GM12878 (cell line): ENCODE data around the gene AXIN1. TPM values are rescaled to one million over a fixed set of nuclear protein-coding genes. Genes with fewer than 3 reads are reported as not detected.

Experiments
- ATAC-seq: fragments of 200-7000 bp; cut with Tn5 transposase; 3 replicates; pipeline ENCODE4 v1.9.1; 2020; ENCODE audit warnings: mild to moderate bottlenecking, moderate library complexity
- BruUV-seq: library from RNA; stranded (reverse); fragments of 400-500 nt; replicated peaks from 2 replicates; lab custom pipeline; 2021; lab: Mats Ljungman, UMichigan
- CTCF ChIA-PET: fragments of 300-600 bp; sonication (Branson Sonifier 250); formaldehyde crosslinking; extraction: SDS; loops from one replicate; lab custom pipeline; 2021; ENCODE audit warnings: inconsistent platforms; lab: Yijun Ruan, JAX
- POLR2A ChIA-PET: fragments of 350-600 bp; formaldehyde crosslinking; extraction: SDS; loops from one replicate; lab custom pipeline; 2021; ENCODE audit warnings: inconsistent platforms; lab: Charles Lee
- RAD21 ChIA-PET: fragments of 300-600 bp; sonication (Branson Sonifier 250); formaldehyde crosslinking; loops from one replicate; lab custom pipeline; 2023; ENCODE audit warnings: antibody characterized with exemption; ENCODE audit not compliant: unreplicated experiment; lab: Charles Lee
- SMC1A ChIA-PET: fragments of 300-600 bp; sonication (Branson Sonifier 250); formaldehyde crosslinking; loops from one replicate; lab custom pipeline; 2023; ENCODE audit not compliant: unreplicated experiment, uncharacterized antibody; lab: Charles Lee
- DNase-seq: peaks from one replicate; pipeline ENCODE4 v3.0.0-alpha.2; 2011; ENCODE audit warnings: low read depth, low spot score
- FAIRE-seq: peaks from 3 replicates; lab custom pipeline; 2011; peaks lifted over from hg19 to GRCh38; lab: Jason Lieb, UNC
- H2AFZ ChIP-seq: 2 replicates; pipeline ENCODE4 v1.6.0; 2011; ENCODE audit warnings: low read depth, low read length, control low read depth; ENCODE audit not compliant: control insufficient read depth
- H3K27ac ChIP-seq: 2 replicates; pipeline ENCODE4 v1.5.1; 2011; ENCODE audit warnings: control low read depth; ENCODE audit not compliant: control insufficient read depth, insufficient read depth
- H3K27me3 ChIP-seq, 2 experiments: replicated peaks in 1 of 2; 2 replicates each; pipeline versions ENCODE4 v1.6.0 to v1.6.1; 2011; ENCODE audit warnings: low read length in 1 of 2; ENCODE audit not compliant: control insufficient read depth in 2 of 2, insufficient read depth in 2 of 2
- H3K36me3 ChIP-seq, 2 experiments: 2 replicates each; pipeline ENCODE4 v1.5.1; 2011; ENCODE audit warnings: low read length in 1 of 2; ENCODE audit not compliant: control insufficient read depth in 2 of 2, insufficient read depth in 2 of 2
- H3K4me1 ChIP-seq: 2 replicates; pipeline ENCODE4 v1.6.1; 2011; ENCODE audit warnings: mild to moderate bottlenecking, low read length, moderate library complexity, mixed read lengths; ENCODE audit not compliant: control insufficient read depth, insufficient read depth
- H3K4me2 ChIP-seq: 2 replicates; pipeline ENCODE4 v1.6.0; 2011; ENCODE audit warnings: control low read depth; ENCODE audit not compliant: control insufficient read depth, insufficient read depth
- H3K4me3 ChIP-seq: fragments of 200-600 bp; sonication (generic); 2 replicates; pipeline ENCODE4 v1.5.1; 2016
- H3K79me2 ChIP-seq: 2 replicates; pipeline ENCODE4 v1.6.0; 2011; ENCODE audit warnings: low read length; ENCODE audit not compliant: control insufficient read depth, insufficient read depth
- H3K9ac ChIP-seq: 2 replicates; pipeline ENCODE4 v1.8.0; 2011; ENCODE audit warnings: low read length, control low read depth, mixed read lengths; ENCODE audit not compliant: control insufficient read depth, insufficient read depth
- H3K9me3 ChIP-seq: replicated peaks from 3 replicates; pipeline ENCODE4 v1.5.1; 2011; ENCODE audit warnings: mild to moderate bottlenecking, low read length; ENCODE audit not compliant: control insufficient read depth, insufficient read depth
- H4K20me1 ChIP-seq: 2 replicates; pipeline ENCODE4 v1.6.0; 2011; ENCODE audit not compliant: control insufficient read depth, insufficient read depth
- ATF7 ChIP-seq: fragments of 450-650 bp; IDR thresholded peaks from 2 replicates; pipeline ENCODE4 v1.6.1; 2016; ENCODE audit warnings: low read depth, mild to moderate bottlenecking
- FOS ChIP-seq: IDR thresholded peaks from 3 replicates; pipeline ENCODE4 v1.6.1; 2011; ENCODE audit warnings: borderline replicate concordance; ENCODE audit not compliant: insufficient read length; ENCODE audit errors: extremely low read depth
- HDAC6 ChIP-seq: fragments of 200-600 bp; sonication (generic); IDR thresholded peaks from one replicate; pipeline ENCODE4 v1.8.0; 2017; ENCODE audit warnings: antibody characterized with exemption; ENCODE audit not compliant: unreplicated experiment
- IRF4 ChIP-seq: IDR thresholded peaks from 2 replicates; pipeline ENCODE4 v1.6.1; 2011; ENCODE audit warnings: low read depth, low read length
- MYC ChIP-seq: IDR thresholded peaks from 2 replicates; pipeline ENCODE4 v1.6.1; 2011; ENCODE audit warnings: mild to moderate bottlenecking, low read length, moderate library complexity, inconsistent platforms; ENCODE audit not compliant: insufficient read depth, insufficient replicate concordance, insufficient read length, severe bottlenecking
- PML ChIP-seq: IDR thresholded peaks from 2 replicates; pipeline ENCODE4 v1.6.1; 2012; ENCODE audit warnings: low read length, inconsistent platforms
- POLR2AphosphoS5 ChIP-seq: IDR thresholded peaks from 2 replicates; pipeline ENCODE4 v1.6.1; 2011; ENCODE audit warnings: mild to moderate bottlenecking, low read length, inconsistent platforms
- RBBP5 ChIP-seq: fragments of 200-600 bp; sonication (generic); conservative IDR thresholded peaks from 2 replicates; pipeline ENCODE4 v1.6.1; 2016
- RELA ChIP-seq: fragments of 450-650 bp; IDR thresholded peaks from 2 replicates; pipeline ENCODE4 v1.8.0; 2014; ENCODE audit warnings: borderline replicate concordance; ENCODE audit not compliant: partially characterized antibody
- SIX5 ChIP-seq: IDR thresholded peaks from 2 replicates; pipeline ENCODE4 v1.6.1; 2011; ENCODE audit warnings: mild to moderate bottlenecking, low read depth, low read length, moderate library complexity; ENCODE audit not compliant: severe bottlenecking
- TAF1 ChIP-seq: IDR thresholded peaks from 2 replicates; pipeline ENCODE4 v1.6.1; 2011; ENCODE audit warnings: mild to moderate bottlenecking, low read depth, low read length, borderline replicate concordance
- WGBS: methylation state at CpG from one replicate; pipeline ENCODE4 v1.1.6; 2016; ENCODE audit warnings: low lambda C conversion rate; ENCODE audit not compliant: insufficient replicate concordance, insufficient coverage; ENCODE audit errors: missing lambda C conversion rate; 5-methylcytosine and 5-hydroxymethylcytosine counted together
- in situ Hi-C: fragments of 300-500 bp; cut with MboI; formaldehyde crosslinking; loops from 9 replicates; pipeline ENCODE4 v1.14.3; 2018; ENCODE audit warnings: mixed read lengths
- intact Hi-C: fragments of 100-400 bp; cut with micrococcal nuclease; formaldehyde crosslinking; loops from one replicate; pipeline ENCODE4 v1.14.2; 2022; ENCODE audit not compliant: unreplicated experiment
- polyA plus RNA-seq, 11 experiments: library from polyadenylated mRNA; depleted of rRNA in 4 of 11; unstranded in 6 of 11; stranded (reverse) in 5 of 11; fragments of >200 nt; fragmentation: Nextera tagmentation in 4 of 11; fragmentation: Illumina TruSeq in 1 of 11; extraction: Ambion mirVana in 4 of 11; extraction: Trizol in 1 of 11; gene quantifications; 1 replicate in 1 of 11; 2 replicates in 10 of 11; pipeline versions ENCODE4 v1.2.1 to v1.2.3, GENCODE V29; 2011 to 2016; ENCODE audit warnings: inconsistent platforms in 2 of 11, missing spikeins in 2 of 11, low read depth in 1 of 11
- total RNA-seq, 4 experiments: library from RNA; depleted of rRNA in 3 of 4; stranded (reverse); fragments of >200 nt in 3 of 4; fragmentation: Illumina TruSeq in 1 of 4; extraction: Trizol in 1 of 4; gene quantifications; 2 replicates each; pipeline versions ENCODE4 v1.2.1 to v1.2.3, GENCODE V29; 2013 to 2021
- TF ChIP-seq, protein P1 (sequence below): fragments of 450-650 bp; formaldehyde crosslinking; IDR thresholded peaks from 2 replicates; pipeline ENCODE4 v1.4.0; 2022; ENCODE audit warnings: mild to moderate bottlenecking, moderate library complexity
- TF ChIP-seq, protein P2 (sequence below): fragments of 450-650 bp; formaldehyde crosslinking; IDR thresholded peaks from 2 replicates; pipeline ENCODE4 v1.5.0; 2022; ENCODE audit warnings: mild to moderate bottlenecking, missing genetic modification characterization
- TF ChIP-seq, protein P3 (sequence below): IDR thresholded peaks from 2 replicates; pipeline ENCODE4 v1.6.1; 2012; ENCODE audit warnings: low read depth, low read length, improper control_type of control experiment

AXIN1 gene
- total and polyA plus RNA-seq, 10 of the 15 experiments (the other 5 are each of a cell fraction or from before 2014, with no cell fraction given) = 0.26 to 27.1 (median 7.7) TPM

DNA sequence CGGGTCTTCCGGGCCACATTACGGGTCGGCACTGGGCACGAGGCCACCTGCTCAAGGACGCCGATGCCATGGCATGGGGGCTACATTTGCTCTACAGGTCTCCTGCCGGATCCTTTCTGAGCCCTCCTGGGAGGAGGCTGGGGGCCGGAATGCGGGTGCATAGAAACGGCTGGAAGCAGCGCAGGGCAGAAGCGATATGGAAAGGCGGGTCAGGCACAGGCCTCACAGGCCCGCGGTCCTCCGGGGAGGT lies 28.4 kb downstream of the AXIN1 start (continued):
- TF ChIP-seq POLR2AphosphoS5 (no peak), TAF1 (no peak), MYC (no peak), FOS (no peak), ATF7 (no peak)
- TF ChIP-seq, protein P1, sequence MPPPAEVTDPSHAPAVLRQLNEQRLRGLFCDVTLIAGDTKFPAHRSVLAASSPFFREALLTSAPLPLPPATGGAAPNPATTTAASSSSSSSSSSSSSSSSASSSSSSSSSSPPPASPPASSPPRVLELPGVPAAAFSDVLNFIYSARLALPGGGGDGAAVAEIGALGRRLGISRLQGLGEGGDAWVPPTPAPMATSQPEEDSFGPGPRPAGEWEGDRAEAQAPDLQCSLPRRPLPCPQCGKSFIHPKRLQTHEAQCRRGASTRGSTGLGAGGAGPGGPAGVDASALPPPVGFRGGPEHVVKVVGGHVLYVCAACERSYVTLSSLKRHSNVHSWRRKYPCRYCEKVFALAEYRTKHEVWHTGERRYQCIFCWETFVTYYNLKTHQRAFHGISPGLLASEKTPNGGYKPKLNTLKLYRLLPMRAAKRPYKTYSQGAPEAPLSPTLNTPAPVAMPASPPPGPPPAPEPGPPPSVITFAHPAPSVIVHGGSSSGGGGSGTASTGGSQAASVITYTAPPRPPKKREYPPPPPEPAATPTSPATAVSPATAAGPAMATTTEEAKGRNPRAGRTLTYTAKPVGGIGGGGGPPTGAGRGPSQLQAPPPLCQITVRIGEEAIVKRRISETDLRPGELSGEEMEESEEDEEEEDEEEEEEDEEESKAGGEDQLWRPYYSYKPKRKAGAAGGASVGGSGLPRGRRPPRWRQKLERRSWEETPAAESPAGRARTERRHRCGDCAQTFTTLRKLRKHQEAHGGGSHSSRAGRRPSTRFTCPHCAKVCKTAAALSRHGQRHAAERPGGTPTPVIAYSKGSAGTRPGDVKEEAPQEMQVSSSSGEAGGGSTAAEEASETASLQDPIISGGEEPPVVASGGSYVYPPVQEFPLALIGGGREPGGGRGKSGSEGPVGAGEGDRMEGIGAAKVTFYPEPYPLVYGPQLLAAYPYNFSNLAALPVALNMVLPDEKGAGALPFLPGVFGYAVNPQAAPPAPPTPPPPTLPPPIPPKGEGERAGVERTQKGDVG (CRISPR knock-in tag) = no peak

DNA sequence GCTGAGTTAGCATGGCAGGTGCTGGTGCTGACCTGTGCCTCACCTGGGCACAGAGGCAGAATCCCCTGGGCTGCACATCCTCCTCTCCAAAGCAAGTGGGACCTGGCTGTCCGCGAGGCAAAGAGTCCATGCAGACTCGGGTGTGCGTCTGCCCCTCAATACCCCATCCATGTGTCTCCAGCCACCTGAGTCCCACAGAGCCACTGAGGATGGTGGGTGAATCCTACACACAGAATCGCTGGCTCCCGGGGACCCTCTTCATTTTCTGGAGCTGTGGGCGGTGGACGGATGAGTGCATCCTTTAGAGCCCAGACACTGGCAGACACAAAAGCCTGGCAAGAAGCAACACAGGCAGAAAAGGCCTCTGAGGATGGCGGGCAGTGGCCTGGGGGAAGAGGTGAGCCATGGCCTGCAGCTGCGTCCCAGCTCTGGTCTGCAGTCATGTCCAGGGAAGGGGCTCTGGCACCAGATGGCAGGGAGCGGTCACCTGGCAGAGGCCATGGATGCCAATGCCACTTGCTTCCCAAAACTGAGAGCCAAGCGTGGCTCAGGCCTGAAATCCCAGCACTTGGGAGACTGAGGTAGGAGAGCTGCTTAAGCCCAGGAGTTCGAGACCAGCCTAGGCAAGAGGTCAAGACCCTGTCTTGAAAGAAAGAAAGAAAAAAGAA lies 29.9 kb downstream of the AXIN1 start:
- no peaks in the 10 kb centered on the region for H3K9me3 ChIP-seq
- WGBS = 98% methylated on average over 13 of the region's 13 CpGs
- no peak for FAIRE-seq
- ChIA-PET RAD21 (no interaction called here), CTCF (no interaction called here), POLR2A (interaction anchor here (1.6 kb wide), 1 partner anchor 27 kb away, joined by 4 read pairs; no protein-coding TSS in a partner anchor), SMC1A (no interaction called here)
- no peak overlapping the region for H3K27ac ChIP-seq
- H4K20me1 ChIP-seq = no peaks in the 10 kb centered on the region
- H2AFZ ChIP-seq = no peak overlapping the region
- in situ Hi-C loops (no loop called here), intact Hi-C loops (no loop called here)
- no peaks in the 10 kb centered on the region for H3K27me3 ChIP-seq
- peaks cover 25% of the 10 kb centered on the region for H3K4me1 ChIP-seq
- ATAC-seq = no peak
- BruUV-seq = no TSS peak
- H3K9ac ChIP-seq = no peak overlapping the region
- H3K4me2 ChIP-seq = no peak overlapping the region
- H3K4me3 ChIP-seq = no peak overlapping the region
- DNase-seq = no peak
- H3K79me2 ChIP-seq = peaks cover 18% of the 10 kb centered on the region
- peaks cover 3 to 13% of the 10 kb centered on the region in 2 experiments; a peak in 3 of 4 replicates for H3K36me3 ChIP-seq
- TF ChIP-seq HDAC6 (no peak), RBBP5 (no peak), IRF4 (no peak), RELA (no peak), SIX5 (no peak), PML (no peak)
- TF ChIP-seq, protein P2, sequence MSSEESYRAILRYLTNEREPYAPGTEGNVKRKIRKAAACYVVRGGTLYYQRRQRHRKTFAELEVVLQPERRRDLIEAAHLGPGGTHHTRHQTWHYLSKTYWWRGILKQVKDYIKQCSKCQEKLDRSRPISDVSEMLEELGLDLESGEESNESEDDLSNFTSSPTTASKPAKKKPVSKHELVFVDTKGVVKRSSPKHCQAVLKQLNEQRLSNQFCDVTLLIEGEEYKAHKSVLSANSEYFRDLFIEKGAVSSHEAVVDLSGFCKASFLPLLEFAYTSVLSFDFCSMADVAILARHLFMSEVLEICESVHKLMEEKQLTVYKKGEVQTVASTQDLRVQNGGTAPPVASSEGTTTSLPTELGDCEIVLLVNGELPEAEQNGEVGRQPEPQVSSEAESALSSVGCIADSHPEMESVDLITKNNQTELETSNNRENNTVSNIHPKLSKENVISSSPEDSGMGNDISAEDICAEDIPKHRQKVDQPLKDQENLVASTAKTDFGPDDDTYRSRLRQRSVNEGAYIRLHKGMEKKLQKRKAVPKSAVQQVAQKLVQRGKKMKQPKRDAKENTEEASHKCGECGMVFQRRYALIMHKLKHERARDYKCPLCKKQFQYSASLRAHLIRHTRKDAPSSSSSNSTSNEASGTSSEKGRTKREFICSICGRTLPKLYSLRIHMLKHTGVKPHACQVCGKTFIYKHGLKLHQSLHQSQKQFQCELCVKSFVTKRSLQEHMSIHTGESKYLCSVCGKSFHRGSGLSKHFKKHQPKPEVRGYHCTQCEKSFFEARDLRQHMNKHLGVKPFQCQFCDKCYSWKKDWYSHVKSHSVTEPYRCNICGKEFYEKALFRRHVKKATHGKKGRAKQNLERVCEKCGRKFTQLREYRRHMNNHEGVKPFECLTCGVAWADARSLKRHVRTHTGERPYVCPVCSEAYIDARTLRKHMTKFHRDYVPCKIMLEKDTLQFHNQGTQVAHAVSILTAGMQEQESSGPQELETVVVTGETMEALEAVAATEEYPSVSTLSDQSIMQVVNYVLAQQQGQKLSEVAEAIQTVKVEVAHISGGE = no peak
- TF ChIP-seq, protein P3, sequence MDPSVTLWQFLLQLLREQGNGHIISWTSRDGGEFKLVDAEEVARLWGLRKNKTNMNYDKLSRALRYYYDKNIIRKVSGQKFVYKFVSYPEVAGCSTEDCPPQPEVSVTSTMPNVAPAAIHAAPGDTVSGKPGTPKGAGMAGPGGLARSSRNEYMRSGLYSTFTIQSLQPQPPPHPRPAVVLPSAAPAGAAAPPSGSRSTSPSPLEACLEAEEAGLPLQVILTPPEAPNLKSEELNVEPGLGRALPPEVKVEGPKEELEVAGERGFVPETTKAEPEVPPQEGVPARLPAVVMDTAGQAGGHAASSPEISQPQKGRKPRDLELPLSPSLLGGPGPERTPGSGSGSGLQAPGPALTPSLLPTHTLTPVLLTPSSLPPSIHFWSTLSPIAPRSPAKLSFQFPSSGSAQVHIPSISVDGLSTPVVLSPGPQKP = no peak
